HG03342 (cell line): Measurements from ENCODE around the gene EIF2AK3.
"Not testable (repeated sequence)": the region's sequence is repeated elsewhere in the genome, so short reads cannot be mapped to it uniquely, and the experiment has no call there.

Experiments used
- ATAC-seq: cut with Tn5 transposase; IDR thresholded peaks from one replicate; pipeline ENCODE4 v1.9.1; 2021; ENCODE audit warnings: mild to moderate bottlenecking, moderate library complexity; ENCODE audit not compliant: unreplicated experiment

The EIF2AK3 gene

GRCh38 chr2:88627055-88627855 is at the start of gene EIF2AK3:
EIF2AK3 (minus strand) TSS chr2:88627464; CDS start chr2:88627274, 190 bp downstream.
- ATAC-seq = peak; percentile 88

GRCh38 chr2:88673363-88673762 is 46.1 kb upstream of the EIF2AK3 start:
- no peak for ATAC-seq

- ATAC-seq = no peak
These were observed 44.6 kb upstream of the EIF2AK3 start for GRCh38 chr2:88671786-88672427.

- ATAC-seq = peak; percentile 81
These were observed 42.4 kb upstream of the EIF2AK3 start for GRCh38 chr2:88669482-88670214.

- ATAC-seq = no peak
These were observed 41.6 kb upstream of the EIF2AK3 start for GRCh38 chr2:88668862-88669261.

- ATAC-seq = no peak
These were observed 40.0 kb upstream of the EIF2AK3 start for GRCh38 chr2:88667219-88667618.

- no peak for ATAC-seq
These were observed 39.3 kb upstream of the EIF2AK3 start for GRCh38 chr2:88666576-88666975.

- no peak for ATAC-seq
These were observed 33.4 kb upstream of the EIF2AK3 start for GRCh38 chr2:88660622-88661021.

GRCh38 chr2:88659538-88659915 is 32.3 kb upstream of the EIF2AK3 start:
- no peak for ATAC-seq

GRCh38 chr2:88658881-88659537 is 31.7 kb upstream of the EIF2AK3 start:
- no peak for ATAC-seq

- no peak for ATAC-seq
These were observed 31.1 kb upstream of the EIF2AK3 start for GRCh38 chr2:88658326-88658725.

GRCh38 chr2:88657131-88657530 is 29.9 kb upstream of the EIF2AK3 start:
- ATAC-seq = no peak

GRCh38 chr2:88656690-88657089 is 29.4 kb upstream of the EIF2AK3 start:
- no peak for ATAC-seq

GRCh38 chr2:88654714-88655113 is 27.4 kb upstream of the EIF2AK3 start:
- no peak for ATAC-seq

- ATAC-seq = no peak
These were observed 24.4 kb upstream of the EIF2AK3 start for GRCh38 chr2:88651646-88652045.

GRCh38 chr2:88645291-88645882 is 18.1 kb upstream of the EIF2AK3 start:
- not testable (repeated sequence) for ATAC-seq

- no peak for ATAC-seq
These were observed 15.0 kb upstream of the EIF2AK3 start for GRCh38 chr2:88642278-88642677.

GRCh38 chr2:88641330-88641729 is 14.1 kb upstream of the EIF2AK3 start:
- ATAC-seq = no peak

GRCh38 chr2:88639865-88640264 is 12.6 kb upstream of the EIF2AK3 start:
- no peak for ATAC-seq

- ATAC-seq = no peak
These were observed 11.5 kb upstream of the EIF2AK3 start for GRCh38 chr2:88638743-88639142.

GRCh38 chr2:88638123-88638650 is 10.9 kb upstream of the EIF2AK3 start:
- ATAC-seq = no peak
